Upper lobe of left lung (tissue), 6 donors: ENCODE results near the gene VRTN. TPM values are rescaled to one million over a fixed set of nuclear protein-coding genes. Genes with fewer than 3 reads are reported as not detected.

Source experiments
- ATAC-seq, 2 donors: fragments of 200-7000 bp; cut with Tn5 transposase; one replicate each; pipeline ENCODE4 v1.9.1; 2022; ENCODE audit warnings: mild to moderate bottlenecking in 2 of 2, moderate library complexity in 2 of 2; ENCODE audit not compliant: low FRiP score in 2 of 2
- DNase-seq, 2 donors: peaks; one replicate each; pipeline ENCODE4 v3.0.0-alpha.2; 2019 to 2020
- H3K27ac ChIP-seq, 4 donors: fragments of 200-600 bp; sonication (generic); one replicate each; pipeline ENCODE4 v1.5.1; 2016 to 2019
- H3K27me3 ChIP-seq, 4 donors: fragments of 200-600 bp; sonication (generic); one replicate each; pipeline ENCODE4 v1.5.1; 2017 to 2019
- H3K36me3 ChIP-seq, 4 donors: fragments of 200-600 bp; sonication (generic); one replicate each; pipeline ENCODE4 v1.5.1; 2016 to 2019
- H3K4me1 ChIP-seq, 4 donors: fragments of 200-600 bp; sonication (generic); one replicate each; pipeline ENCODE4 v1.5.1; 2018 to 2019
- H3K4me3 ChIP-seq, 4 donors: fragments of 200-600 bp; sonication (generic); one replicate each; pipeline ENCODE4 v1.5.1; 2017 to 2019; ENCODE audit warnings: mild to moderate bottlenecking in 2 of 4, moderate library complexity in 1 of 4
- H3K9me3 ChIP-seq, 4 donors: fragments of 200-600 bp; sonication (generic); one replicate each; pipeline ENCODE4 v1.5.1; 2018 to 2019
- EP300 ChIP-seq, 4 donors: sonication (generic); formaldehyde crosslinking; IDR thresholded peaks; one replicate each; pipeline ENCODE4 v1.5.1; 2017; ENCODE audit warnings: antibody characterized with exemption in 4 of 4, control low read depth in 2 of 4
- POLR2A ChIP-seq, 4 donors: fragments of 450-650 bp; IDR thresholded peaks; one replicate each; pipeline ENCODE4 v1.5.1; 2016 to 2017; ENCODE audit warnings: antibody characterized with exemption in 4 of 4, mild to moderate bottlenecking in 2 of 4
- POLR2AphosphoS5 ChIP-seq, 2 donors: sonication (generic); formaldehyde crosslinking; IDR thresholded peaks; one replicate each; pipeline ENCODE4 v1.5.1; 2017; ENCODE audit warnings: antibody characterized with exemption in 2 of 2
- WGBS, 2 donors: methylation state at CpG; one replicate each; pipeline ENCODE4 v1.1.5; 2017 to 2018; 5-methylcytosine and 5-hydroxymethylcytosine counted together
- total RNA-seq, 6 donors: library from RNA; depleted of rRNA in 4 of 6; stranded (reverse); fragments of >200 nt in 4 of 6; gene quantifications; one replicate each; pipeline versions ENCODE4 v1.1.0 to v1.2.1, GENCODE V29; 2016 to 2021
- TF ChIP-seq, protein P1 (sequence below), 6 experiments: fragments of 450-650 bp in 4 of 6; fragments of 200-600 bp in 2 of 6; sonication (generic) in 2 of 6; IDR thresholded peaks; one replicate each; pipeline ENCODE4 v1.5.1; 2016 to 2019; ENCODE audit warnings: antibody characterized with exemption in 6 of 6
- donor health status: DM: no; HTN: no; CAD: no; lungs with moderate emphysema.
- donor health status: DM: no; HTN: yes; CAD: no; lungs with severe emphysema.

Gene VRTN
- total RNA-seq, 6 donors from 2014 or later, result 0.09 to 0.10 TPM; not detected in 4

DNA sequence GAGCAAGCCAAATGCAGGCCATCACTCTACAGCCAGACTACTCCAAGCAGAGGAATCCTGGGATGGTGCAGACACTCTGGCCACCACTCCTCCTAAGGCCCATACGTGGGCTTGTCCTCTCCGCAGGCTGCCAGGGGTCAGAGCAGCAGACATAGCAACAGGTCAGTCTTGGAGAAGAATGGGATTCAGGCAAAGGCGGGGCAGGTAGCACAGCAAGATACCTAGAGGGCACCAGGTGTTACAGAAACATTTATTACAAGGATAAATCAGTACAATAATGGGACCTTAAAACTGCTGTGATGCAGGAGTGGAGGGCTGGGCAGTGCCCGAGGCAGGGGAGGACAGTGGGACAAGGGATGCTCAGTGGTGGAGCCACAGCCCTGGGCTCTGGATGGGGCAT is 57.4 kb downstream of the VRTN start:
- Histone ChIP-seq H3K9me3 (no peaks in the 10 kb centered on the region), H3K4me1 (peaks cover 18 to 23% (median 20%) of the 10 kb centered on the region in 4 donors), H3K27ac (no peak overlapping the region), H3K27me3 (no peaks in the 10 kb centered on the region), H3K4me3 (no peak overlapping the region), H3K36me3 (no peaks in the 10 kb centered on the region)
- no peak for ATAC-seq
- WGBS, 2 donors, result 86 to 98% methylated on average over 4 of the region's 4 CpGs
- DNase-seq, result no peak
- TF ChIP-seq, protein P1, sequence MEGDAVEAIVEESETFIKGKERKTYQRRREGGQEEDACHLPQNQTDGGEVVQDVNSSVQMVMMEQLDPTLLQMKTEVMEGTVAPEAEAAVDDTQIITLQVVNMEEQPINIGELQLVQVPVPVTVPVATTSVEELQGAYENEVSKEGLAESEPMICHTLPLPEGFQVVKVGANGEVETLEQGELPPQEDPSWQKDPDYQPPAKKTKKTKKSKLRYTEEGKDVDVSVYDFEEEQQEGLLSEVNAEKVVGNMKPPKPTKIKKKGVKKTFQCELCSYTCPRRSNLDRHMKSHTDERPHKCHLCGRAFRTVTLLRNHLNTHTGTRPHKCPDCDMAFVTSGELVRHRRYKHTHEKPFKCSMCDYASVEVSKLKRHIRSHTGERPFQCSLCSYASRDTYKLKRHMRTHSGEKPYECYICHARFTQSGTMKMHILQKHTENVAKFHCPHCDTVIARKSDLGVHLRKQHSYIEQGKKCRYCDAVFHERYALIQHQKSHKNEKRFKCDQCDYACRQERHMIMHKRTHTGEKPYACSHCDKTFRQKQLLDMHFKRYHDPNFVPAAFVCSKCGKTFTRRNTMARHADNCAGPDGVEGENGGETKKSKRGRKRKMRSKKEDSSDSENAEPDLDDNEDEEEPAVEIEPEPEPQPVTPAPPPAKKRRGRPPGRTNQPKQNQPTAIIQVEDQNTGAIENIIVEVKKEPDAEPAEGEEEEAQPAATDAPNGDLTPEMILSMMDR (IDR thresholded peaks at IDR 0.05), result no peak
- TF ChIP-seq POLR2AphosphoS5 (IDR thresholded peaks at IDR 0.05) (no peak), EP300 (IDR thresholded peaks at IDR 0.05) (no peak), POLR2A (IDR thresholded peaks at IDR 0.05) (no peak)

DNA sequence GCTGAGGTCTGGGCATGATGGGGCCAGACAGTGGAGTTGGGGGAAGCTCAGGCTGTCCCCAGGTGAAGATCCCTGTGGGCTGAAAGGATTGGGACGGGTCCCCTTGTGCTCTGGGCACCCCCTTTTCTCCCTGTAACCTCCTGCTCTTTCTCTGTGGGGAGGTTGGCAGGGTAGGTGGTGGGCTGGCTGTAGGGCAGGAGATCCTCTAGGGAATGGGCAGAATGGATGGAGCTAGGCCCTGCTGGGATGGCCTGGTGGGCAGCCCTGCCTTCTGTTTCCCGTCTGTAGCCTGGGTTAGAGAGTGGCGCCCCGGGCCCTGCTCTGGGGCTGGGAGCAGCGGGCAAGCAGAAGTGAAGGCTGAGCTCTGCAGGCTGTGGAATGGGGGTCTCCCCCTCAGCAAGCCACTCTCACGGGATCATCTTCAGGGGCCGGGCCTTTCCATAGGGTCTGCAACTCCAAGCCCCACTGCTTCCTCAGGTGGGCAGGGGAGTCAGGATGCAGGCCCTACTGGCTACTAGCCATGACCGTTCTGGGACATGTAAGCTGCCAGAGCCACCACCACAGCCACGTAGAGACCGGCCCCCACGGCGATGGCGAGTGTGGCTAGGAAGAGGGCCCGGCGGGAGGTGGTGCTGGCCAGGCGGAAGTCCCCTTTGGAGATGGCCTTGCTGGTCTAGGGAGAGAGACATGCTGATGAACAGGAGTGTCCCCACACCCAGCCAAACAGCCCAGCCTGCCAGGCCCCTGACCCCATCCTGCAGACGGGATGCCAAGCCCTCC is 58.9 kb downstream of the VRTN start:
- ATAC-seq (no peak), DNase-seq (peak in 1 of 2 donors; percentile 76)
- Histone ChIP-seq H3K36me3 (no peaks in the 10 kb centered on the region), H3K4me3 (no peak overlapping the region), H3K4me1 (peaks cover 5 to 11% (median 8%) of the 10 kb centered on the region in 4 donors), H3K27ac (no peak overlapping the region), H3K27me3 (no peaks in the 10 kb centered on the region), H3K9me3 (no peaks in the 10 kb centered on the region)
- whole genome bisulfite sequencing, 2 donors, result 92 to 94% methylated on average over 7 to 16 of the region's 17 CpGs
- TF ChIP-seq, protein P1 (IDR thresholded peaks at IDR 0.05), result no peak
- TF ChIP-seq EP300 (IDR thresholded peaks at IDR 0.05) (no peak), POLR2A (IDR thresholded peaks at IDR 0.05) (no peak), POLR2AphosphoS5 (IDR thresholded peaks at IDR 0.05) (no peak)

DNA sequence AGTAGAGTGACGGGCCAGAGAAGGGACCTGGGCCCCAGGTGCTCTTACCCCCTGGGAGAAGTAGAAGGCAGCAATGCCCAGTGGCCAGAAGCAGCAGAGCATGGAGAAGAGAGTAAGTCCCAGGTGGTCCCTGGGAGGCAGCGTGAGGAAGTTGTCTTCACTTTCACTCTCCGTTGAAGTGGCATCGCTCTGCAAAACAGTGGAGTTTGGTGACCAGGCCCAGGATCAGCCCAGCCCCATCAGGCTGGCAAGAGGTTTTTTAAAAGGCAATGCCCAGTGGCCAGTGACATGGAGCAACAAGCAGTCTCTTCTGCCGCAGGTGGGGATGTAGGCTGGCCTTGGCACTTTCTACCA is 59.5 kb downstream of the VRTN start:
- DNase-seq (no peak), ATAC-seq (no peak)
- Histone ChIP-seq H3K36me3 (no peaks in the 10 kb centered on the region), H3K4me1 (peaks cover 0 to 5% (median 2%) of the 10 kb centered on the region in 4 donors), H3K27ac (no peak overlapping the region), H3K27me3 (no peaks in the 10 kb centered on the region), H3K9me3 (no peaks in the 10 kb centered on the region), H3K4me3 (no peak overlapping the region)
- 95 to 98% methylated on average over 5 of the region's 5 CpGs for WGBS, 2 donors
- TF ChIP-seq POLR2A (IDR thresholded peaks at IDR 0.05) (no peak), POLR2AphosphoS5 (IDR thresholded peaks at IDR 0.05) (no peak), EP300 (IDR thresholded peaks at IDR 0.05) (no peak)
- TF ChIP-seq, protein P1 (IDR thresholded peaks at IDR 0.05), result no peak

DNA sequence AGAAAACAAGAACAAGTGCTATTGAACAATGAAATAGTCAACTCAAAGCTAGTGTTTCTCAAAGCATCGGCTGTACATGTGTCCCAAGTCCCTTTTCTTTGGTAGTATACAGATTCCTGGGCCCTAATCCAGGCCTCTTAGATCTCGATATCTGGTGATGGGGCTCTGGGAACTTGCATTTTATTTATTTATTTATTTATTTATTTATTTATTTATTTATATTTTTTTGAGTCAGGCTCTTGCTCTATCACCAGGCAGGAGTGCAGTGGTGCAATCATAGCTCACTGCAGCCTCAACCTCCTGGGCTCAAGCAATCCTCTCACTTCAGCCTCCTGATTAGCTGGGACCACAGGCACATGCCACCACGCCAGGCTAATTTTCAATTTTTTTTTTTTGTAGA is 60.6 kb downstream of the VRTN start:
- H3K9me3 ChIP-seq, result no peaks in the 10 kb centered on the region
- H3K4me1 ChIP-seq, result no peaks in the 10 kb centered on the region
- no peak overlapping the region for H3K27ac ChIP-seq
- no peak overlapping the region for H3K4me3 ChIP-seq
- TF ChIP-seq POLR2A (IDR thresholded peaks at IDR 0.05), result no peak
- TF ChIP-seq, protein P1 (IDR thresholded peaks at IDR 0.05), result no peak
- no peak for TF ChIP-seq POLR2AphosphoS5 (IDR thresholded peaks at IDR 0.05)
- no peak for TF ChIP-seq EP300 (IDR thresholded peaks at IDR 0.05)
- no peaks in the 10 kb centered on the region for H3K36me3 ChIP-seq
- H3K27me3 ChIP-seq, result no peaks in the 10 kb centered on the region
- ATAC-seq (no peak), DNase-seq (no peak)
- WGBS, 2 donors, result 91% methylated on average over 3 of the region's 3 CpGs

DNA sequence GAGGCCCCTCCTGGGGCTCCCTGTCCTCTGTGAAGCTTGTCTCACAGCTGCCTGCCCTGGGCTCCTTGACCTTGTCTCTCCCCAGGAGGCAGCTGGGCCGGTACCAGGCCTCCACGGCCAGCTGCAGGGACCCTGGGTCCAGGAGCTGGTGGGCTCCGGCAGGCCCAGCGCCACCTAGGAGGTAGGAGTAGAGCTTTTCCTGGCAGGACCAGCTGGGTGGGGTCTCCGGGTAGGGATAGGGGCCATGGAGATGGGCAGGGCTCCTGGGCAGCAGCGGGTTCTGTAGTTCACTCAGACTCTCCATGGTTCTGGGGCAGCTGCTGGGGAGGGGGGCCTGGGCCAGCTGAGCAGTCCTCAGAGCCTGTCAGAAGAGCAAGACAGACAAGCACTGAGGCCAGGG is 61.2 kb downstream of the VRTN start:
- DNase-seq (no peak), ATAC-seq (no peak)
- no peaks in the 10 kb centered on the region for H3K36me3 ChIP-seq
- WGBS, 2 donors, result 75 to 92% methylated on average over 2 to 6 of the region's 6 CpGs
- no peaks in the 10 kb centered on the region for H3K4me1 ChIP-seq
- no peak overlapping the region for H3K27ac ChIP-seq
- no peak overlapping the region for H3K4me3 ChIP-seq
- TF ChIP-seq, protein P1 (IDR thresholded peaks at IDR 0.05), result no peak
- TF ChIP-seq POLR2AphosphoS5 (IDR thresholded peaks at IDR 0.05) (no peak), EP300 (IDR thresholded peaks at IDR 0.05) (no peak), POLR2A (IDR thresholded peaks at IDR 0.05) (no peak)
- no peaks in the 10 kb centered on the region for H3K27me3 ChIP-seq
- no peaks in the 10 kb centered on the region for H3K9me3 ChIP-seq
